ENCODE measurements around the gene SLIT3.

DNA sequence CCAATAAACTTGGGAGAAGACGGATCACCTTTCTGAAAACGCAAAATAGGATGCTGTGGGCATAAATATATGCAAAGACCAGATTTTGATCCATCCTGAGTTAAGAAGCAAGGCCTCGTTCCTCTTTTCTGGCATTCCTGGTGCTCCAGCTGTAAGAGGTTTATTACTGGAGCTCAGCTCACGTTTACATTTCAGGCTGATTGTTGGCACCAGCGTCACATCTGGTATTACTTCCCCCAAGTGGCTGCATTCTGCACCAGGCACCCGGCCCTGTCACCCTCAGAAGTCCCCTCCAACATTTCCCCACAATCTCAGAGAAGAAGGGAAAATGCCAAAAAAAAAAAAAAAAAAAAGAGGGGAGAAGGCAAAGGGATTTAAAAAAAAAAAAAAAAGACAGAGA is 348.7 kb downstream of the SLIT3 start:
- TF ChIP-seq, protein P1, sequence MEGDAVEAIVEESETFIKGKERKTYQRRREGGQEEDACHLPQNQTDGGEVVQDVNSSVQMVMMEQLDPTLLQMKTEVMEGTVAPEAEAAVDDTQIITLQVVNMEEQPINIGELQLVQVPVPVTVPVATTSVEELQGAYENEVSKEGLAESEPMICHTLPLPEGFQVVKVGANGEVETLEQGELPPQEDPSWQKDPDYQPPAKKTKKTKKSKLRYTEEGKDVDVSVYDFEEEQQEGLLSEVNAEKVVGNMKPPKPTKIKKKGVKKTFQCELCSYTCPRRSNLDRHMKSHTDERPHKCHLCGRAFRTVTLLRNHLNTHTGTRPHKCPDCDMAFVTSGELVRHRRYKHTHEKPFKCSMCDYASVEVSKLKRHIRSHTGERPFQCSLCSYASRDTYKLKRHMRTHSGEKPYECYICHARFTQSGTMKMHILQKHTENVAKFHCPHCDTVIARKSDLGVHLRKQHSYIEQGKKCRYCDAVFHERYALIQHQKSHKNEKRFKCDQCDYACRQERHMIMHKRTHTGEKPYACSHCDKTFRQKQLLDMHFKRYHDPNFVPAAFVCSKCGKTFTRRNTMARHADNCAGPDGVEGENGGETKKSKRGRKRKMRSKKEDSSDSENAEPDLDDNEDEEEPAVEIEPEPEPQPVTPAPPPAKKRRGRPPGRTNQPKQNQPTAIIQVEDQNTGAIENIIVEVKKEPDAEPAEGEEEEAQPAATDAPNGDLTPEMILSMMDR (IDR thresholded peaks at IDR 0.05): no peak
- no peak for TF ChIP-seq POLR2A (IDR thresholded peaks at IDR 0.05)
